Uterus (tissue), 2 donors: ENCODE results near the gene ECPAS.

Experiments used
- CTCF ChIP-seq, 4 experiments: fragments of 200-600 bp in 2 of 4; fragments of 450-650 bp in 2 of 4; sonication (generic) in 2 of 4; IDR thresholded peaks; one replicate each; pipeline ENCODE4 v1.5.1; 2016 to 2019; ENCODE audit warnings: antibody characterized with exemption in 4 of 4, mild to moderate bottlenecking in 2 of 4, moderate library complexity in 1 of 4
- POLR2A ChIP-seq, 2 donors: fragments of 450-650 bp; IDR thresholded peaks; one replicate each; pipeline ENCODE4 v1.6.1; 2016; ENCODE audit warnings: antibody characterized with exemption in 2 of 2, mild to moderate bottlenecking in 1 of 2, moderate library complexity in 1 of 2

- TF ChIP-seq CTCF (IDR thresholded peaks at IDR 0.05), result no peak
- TF ChIP-seq POLR2A (IDR thresholded peaks at IDR 0.05), result no peak
Observed at GRCh38 chr9:111502506-111502905, 18.3 kb upstream of the ECPAS start.
